DMS53 treated with DMSO at 0.1 percent for 48 hours (cell line): ENCODE results near the gene PSMD2.

Experiments used
- DNase-seq: peaks from one replicate; lab custom pipeline; 2025; ENCODE audit not compliant: unreplicated experiment; lab: John Stamatoyannopoulos, UW

Gene PSMD2

GRCh38 chr3:184354121-184354728 lies 55.2 kb downstream of the PSMD2 start:
- DNase-seq: no peak

- no peak for DNase-seq
These were observed 55.7 kb downstream of the PSMD2 start for GRCh38 chr3:184354754-184355153.

GRCh38 chr3:184355261-184356040 lies 56.4 kb downstream of the PSMD2 start:
- DNase-seq: no peak

- DNase-seq: no peak
These were observed 58.4 kb downstream of the PSMD2 start for GRCh38 chr3:184357248-184358123.

- DNase-seq: no peak
These were observed 59.2 kb downstream of the PSMD2 start for GRCh38 chr3:184358124-184358767.
